ENCODE results near the gene EMILIN1.
A peak's percentile ranks its signal among the peaks of the same experiment; 100 is the strongest.

Gene EMILIN1

DNA sequence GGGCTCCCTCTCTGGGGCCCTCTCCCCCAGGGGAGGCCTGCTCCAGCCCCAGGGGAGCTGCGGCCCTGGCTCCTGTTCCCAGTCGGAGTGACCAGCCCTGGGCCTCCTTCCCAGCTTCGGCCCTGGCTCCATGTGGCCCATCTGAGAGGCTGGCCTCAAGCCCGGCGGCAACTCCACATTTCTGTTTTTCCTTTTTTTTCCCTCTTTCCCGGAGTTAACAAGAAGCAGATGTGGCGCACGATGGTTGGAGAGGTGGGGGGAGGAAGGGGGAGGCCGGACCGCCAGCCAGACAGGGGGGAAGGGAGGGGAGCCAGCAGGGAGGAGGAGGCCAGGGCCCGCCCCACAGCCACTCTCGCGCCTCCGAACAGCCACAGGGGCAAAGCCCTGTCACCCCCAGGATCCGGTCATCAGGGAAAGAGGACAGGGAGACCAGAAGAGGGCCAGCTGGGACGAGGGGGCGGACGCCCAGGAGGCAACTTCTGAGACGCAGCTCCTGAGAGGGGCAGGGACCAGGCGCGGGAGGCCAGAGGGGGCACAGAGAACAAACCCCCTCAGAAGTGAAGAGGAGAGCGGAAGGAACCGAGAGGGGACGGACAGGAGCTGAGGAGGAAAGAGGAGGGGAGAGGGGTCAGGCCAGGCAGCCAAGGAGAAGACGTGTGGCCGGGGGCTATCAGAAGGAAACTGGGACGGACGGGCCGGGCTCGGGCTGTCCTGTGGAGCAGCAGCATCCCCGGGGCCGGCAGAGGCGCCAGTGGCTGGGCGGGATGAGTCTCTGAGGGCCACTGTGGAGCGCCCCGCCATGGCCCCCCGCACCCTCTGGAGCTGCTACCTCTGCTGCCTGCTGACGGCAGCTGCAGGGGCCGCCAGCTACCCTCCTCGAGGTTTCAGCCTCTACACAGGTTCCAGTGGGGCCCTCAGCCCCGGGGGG, at the start of gene EMILIN1:
Gene EMILIN1, plus strand, starts transcription at position 349 of the 928 bp plus-strand sequence. Its CDS starts 451 bp downstream, at position 800.
- ATAC-seq = no peak
- Mint-ChIP-seq H3K9me3 (peaks cover 2% of the 10 kb centered on the region), H3K27me3 (no peaks in the 10 kb centered on the region), H3K4me3 (no peak within 1 kb of the TSS), H3K36me3 (no peaks in the 10 kb centered on the region), H3K27ac (peak within 1 kb of the TSS; percentile 5), H3K4me1 (peaks cover 58% of the 10 kb centered on the region)

DNA sequence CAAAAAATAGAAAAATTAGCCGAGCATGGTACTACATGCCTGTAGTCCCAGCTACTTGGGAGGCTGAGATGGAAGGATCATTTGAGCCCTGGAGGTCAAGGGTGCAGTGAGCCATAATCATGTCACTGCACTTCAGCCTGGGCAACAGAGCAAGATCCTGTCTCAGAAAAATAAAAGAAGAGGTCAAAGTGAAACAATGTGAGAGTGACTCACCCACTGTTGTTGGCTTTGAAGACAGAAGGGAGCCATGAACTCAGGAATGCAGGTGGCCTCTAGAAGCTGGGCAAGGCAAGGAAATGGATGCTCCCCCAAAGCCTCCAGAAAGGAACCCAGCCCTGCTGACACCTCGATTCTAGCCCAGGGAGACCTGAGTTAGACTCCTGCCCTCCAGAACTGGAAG, 49.4 kb upstream of the EMILIN1 start:
- Mint-ChIP-seq H3K4me3 (no peak overlapping the region), H3K9me3 (no peaks in the 10 kb centered on the region), H3K36me3 (peaks cover 34% of the 10 kb centered on the region), H3K27ac (no peak overlapping the region), H3K4me1 (peaks cover 19% of the 10 kb centered on the region), H3K27me3 (no peaks in the 10 kb centered on the region)
- ATAC-seq = no peak

DNA sequence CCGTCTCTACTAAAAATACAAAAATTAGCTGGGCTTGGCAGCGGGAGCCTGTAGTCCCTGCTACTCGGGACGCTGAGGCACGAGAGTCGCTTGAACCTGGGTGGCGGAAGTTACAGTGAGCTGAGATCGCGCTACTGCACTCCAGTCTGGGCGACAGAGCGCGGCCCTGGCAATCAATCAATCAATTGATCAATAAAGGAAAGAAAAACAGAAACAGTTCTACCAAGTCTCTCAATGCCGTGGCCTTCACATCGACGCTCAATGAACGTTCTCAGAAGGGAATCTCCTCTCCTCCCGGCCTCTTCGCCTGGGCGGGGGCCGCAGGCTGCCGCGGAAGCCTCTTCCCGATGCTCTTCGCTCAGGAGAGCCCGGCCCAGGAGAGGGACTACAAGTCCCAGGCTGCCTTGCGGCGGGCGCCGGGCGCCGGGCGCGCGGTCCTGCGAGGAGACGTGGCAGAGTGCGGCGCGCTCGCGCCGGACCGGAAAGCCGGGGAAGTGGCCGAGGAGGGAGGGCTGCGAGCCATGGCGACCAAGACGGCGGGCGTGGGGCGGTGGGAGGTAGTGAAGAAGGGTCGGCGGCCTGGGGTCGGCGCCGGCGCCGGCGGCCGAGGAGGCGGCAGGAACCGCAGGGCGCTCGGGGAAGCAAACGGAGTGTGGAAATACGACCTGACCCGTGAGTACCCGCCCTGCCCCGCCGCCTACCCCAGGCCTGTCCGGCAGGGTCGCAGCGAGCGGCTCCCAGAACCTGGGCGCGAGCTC, 45.7 kb upstream of the EMILIN1 start, which contains the start of gene TMEM214:
Gene TMEM214, plus strand, starts transcription at position 471 of the 758 bp plus-strand sequence. Its CDS starts 51 bp downstream, at position 522.
- Mint-ChIP-seq H3K27ac (peak within 1 kb of the TSS; percentile 93), H3K4me1 (peaks cover 37% of the 10 kb centered on the region), H3K4me3 (peak within 1 kb of the TSS; percentile 95), H3K9me3 (no peaks in the 10 kb centered on the region), H3K27me3 (no peaks in the 10 kb centered on the region), H3K36me3 (peaks cover 52% of the 10 kb centered on the region)
- peak; percentile 99 for ATAC-seq

DNA sequence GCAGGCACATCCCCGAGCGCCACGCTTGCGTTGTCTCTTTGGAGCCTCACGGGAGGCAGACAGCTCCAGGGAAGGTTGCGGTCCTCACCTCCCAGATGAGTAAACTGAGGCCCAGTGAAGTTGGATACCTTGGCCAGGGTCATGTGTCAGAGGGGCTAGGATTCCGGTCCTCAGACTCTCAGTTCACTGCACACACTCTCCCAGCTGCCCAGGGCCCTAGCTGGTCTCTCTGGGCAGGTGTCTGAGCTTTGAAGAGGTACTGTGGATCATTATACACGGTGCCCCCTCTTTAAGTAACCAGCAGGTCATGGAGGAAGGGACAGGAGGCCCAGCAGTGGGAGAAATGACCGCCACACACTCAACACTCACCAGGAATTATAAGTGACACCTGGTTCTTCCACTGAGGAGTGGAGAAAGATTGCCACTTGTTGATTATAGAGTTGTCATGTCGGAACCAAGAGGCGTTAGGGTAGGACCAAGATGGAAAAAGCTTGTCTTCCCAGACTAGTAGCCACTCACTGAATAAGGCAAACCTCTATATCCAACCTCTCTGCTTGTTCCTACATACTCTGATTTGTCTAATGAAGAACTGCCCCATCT, 45.1 kb upstream of the EMILIN1 start:
- peak overlapping the region; percentile 95 for H3K4me3 Mint-ChIP-seq
- peaks cover 37% of the 10 kb centered on the region for H3K4me1 Mint-ChIP-seq
- no peaks in the 10 kb centered on the region for H3K27me3 Mint-ChIP-seq
- H3K27ac Mint-ChIP-seq = peak overlapping the region; percentile 93
- ATAC-seq = no peak
- H3K36me3 Mint-ChIP-seq = peaks cover 52% of the 10 kb centered on the region
- H3K9me3 Mint-ChIP-seq = no peaks in the 10 kb centered on the region

DNA sequence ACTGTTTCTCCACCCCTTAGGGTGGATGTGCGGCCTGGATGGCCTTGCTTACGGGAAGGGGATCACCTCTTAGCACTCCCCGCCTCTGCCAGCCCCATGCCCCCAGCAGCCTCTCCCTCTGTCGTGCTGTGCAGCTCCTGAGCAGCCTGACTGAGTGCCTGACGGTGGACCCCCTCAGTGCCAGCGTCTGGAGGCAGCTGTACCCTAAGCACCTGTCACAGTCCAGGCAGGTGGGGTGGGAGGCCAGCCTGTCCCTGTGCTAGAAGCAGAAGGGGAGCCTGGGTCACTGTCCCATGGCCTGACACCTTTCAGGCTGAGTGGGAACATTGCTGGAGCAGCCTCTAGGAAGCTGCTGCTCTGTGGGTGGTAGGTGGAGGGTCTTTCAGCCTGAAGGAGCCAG, 40.4 kb upstream of the EMILIN1 start:
- Mint-ChIP-seq H3K4me1 (peaks cover 63% of the 10 kb centered on the region), H3K27ac (peak overlapping the region; percentile 37), H3K9me3 (no peaks in the 10 kb centered on the region), H3K36me3 (peaks cover 71% of the 10 kb centered on the region), H3K4me3 (no peak overlapping the region), H3K27me3 (no peaks in the 10 kb centered on the region)
- no peak for ATAC-seq

DNA sequence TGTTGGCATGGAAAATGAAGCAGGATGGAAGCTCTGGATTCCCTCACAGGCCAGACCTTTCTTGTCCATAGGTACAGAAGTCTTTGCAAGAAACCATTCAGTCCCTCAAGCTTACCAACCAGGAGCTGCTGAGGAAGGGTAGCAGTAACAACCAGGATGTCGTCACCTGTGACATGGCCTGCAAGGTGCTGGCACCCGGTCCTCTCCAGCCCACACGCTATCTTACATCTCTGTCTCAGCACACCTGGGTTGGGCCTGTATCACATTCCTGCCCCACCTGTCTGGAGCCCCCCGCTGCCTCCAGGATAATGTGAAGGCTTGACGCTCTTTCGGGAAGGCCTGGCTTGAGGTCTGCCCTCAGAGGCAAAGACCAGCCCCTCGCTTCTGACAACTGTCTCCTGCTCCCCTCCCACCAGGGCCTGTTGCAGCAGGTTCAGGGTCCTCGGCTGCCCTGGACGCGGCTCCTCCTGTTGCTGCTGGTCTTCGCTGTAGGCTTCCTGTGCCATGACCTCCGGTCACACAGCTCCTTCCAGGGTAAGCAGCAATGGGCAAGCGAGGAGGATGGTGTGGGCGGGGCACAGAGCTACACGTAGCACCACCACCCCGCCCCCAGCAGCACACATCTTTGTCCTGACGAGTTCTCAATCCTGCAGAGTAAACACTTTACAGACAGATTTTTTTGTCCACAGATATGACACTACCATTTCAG, 39.6 kb upstream of the EMILIN1 start:
- Mint-ChIP-seq H3K4me3 (no peak overlapping the region), H3K36me3 (peaks cover 71% of the 10 kb centered on the region), H3K27me3 (no peaks in the 10 kb centered on the region), H3K4me1 (peaks cover 56% of the 10 kb centered on the region), H3K9me3 (no peaks in the 10 kb centered on the region), H3K27ac (no peak overlapping the region)
- no peak for ATAC-seq

DNA sequence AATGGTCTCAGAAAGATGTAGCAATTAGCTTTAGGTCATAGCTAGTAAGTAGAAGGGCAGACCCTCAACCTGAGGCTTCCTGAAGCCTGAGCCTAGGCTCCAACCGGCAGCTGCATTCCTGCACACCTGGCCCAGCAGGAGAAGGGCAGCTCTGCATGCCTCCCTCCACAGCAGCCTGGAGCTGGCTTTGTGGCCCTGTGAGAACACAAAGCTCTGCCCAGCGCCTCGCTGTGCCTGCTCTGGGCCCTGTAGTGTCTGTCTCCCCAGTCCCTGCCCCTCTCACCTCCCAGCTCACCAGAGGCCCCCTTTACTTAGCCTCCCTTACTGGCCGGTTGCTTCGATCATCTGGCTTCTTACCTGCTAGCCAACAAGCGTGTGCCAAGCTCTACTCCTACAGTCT, 39.0 kb upstream of the EMILIN1 start:
- Mint-ChIP-seq H3K4me1 (peaks cover 49% of the 10 kb centered on the region), H3K36me3 (peaks cover 65% of the 10 kb centered on the region), H3K27me3 (no peaks in the 10 kb centered on the region), H3K4me3 (no peak overlapping the region), H3K27ac (peak overlapping the region; percentile 89), H3K9me3 (no peaks in the 10 kb centered on the region)
- ATAC-seq = no peak

DNA sequence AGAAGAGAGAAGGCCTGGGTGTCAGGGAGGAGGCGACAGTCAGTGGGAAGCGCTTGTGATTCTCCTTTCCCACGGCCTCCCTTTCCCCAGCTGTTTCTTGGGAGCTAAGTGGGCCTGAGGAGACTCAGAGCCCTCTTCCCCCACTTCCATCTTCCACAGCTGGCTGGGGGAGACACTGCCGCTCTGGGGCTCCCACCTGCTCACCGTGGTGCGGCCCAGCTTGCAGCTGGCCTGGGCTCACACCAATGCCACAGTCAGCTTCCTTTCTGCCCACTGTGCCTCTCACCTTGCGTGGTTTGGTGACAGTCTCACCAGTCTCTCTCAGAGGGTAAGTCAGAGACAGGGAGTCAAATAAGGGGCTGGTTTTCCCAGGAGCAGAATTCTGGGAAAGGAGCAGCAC, 38.5 kb upstream of the EMILIN1 start:
- Mint-ChIP-seq H3K9me3 (no peaks in the 10 kb centered on the region), H3K4me3 (no peak overlapping the region), H3K27ac (peak overlapping the region; percentile 89), H3K27me3 (no peaks in the 10 kb centered on the region), H3K36me3 (peaks cover 63% of the 10 kb centered on the region), H3K4me1 (peaks cover 45% of the 10 kb centered on the region)
- no peak for ATAC-seq

DNA sequence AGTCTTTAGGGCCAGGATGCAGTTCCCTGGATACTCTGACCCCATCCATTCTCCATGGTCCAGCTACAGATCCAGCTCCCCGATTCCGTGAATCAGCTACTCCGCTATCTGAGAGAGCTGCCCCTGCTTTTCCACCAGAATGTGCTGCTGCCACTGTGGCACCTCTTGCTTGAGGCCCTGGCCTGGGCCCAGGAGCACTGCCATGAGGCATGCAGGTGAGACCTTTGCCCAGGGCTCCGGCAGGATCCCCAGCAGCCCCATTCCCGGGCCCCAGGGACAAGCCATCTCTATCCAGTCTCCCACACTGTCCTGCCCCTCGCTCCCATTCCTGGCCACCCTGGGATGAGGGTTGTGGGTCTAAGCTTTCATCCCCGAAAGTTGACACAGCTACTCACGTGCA, 38.1 kb upstream of the EMILIN1 start:
- H3K36me3 Mint-ChIP-seq = peaks cover 59% of the 10 kb centered on the region
- no peak overlapping the region for H3K4me3 Mint-ChIP-seq
- no peak for ATAC-seq
- no peaks in the 10 kb centered on the region for H3K27me3 Mint-ChIP-seq
- H3K4me1 Mint-ChIP-seq = peaks cover 41% of the 10 kb centered on the region
- H3K9me3 Mint-ChIP-seq = no peaks in the 10 kb centered on the region
- peak overlapping the region; percentile 89 for H3K27ac Mint-ChIP-seq

DNA sequence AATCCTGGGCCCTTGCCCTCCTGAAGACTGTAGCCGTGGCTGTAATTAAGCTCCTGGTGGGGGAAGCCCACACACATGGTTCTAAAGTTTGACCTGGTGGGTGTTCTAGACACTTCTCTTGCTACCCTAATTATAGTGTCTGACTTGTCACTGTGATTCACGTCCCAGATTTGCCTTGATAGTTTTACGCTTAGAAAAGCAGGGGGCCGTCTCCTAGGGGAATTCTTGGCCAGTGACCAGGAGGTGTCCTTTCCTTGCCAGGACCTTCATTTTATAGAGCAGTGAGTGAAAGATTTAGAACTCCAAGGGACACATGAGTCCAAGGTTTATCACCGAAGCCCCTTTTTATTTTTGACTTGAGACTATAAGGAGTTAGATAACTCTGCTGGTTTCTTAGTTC, 36.7 kb upstream of the EMILIN1 start:
- ATAC-seq = peak; percentile 72
- H3K4me3 Mint-ChIP-seq = peak overlapping the region; percentile 42
- peaks cover 35% of the 10 kb centered on the region for H3K4me1 Mint-ChIP-seq
- peak overlapping the region; percentile 89 for H3K27ac Mint-ChIP-seq
- peaks cover 46% of the 10 kb centered on the region for H3K36me3 Mint-ChIP-seq
- no peaks in the 10 kb centered on the region for H3K9me3 Mint-ChIP-seq
- H3K27me3 Mint-ChIP-seq = no peaks in the 10 kb centered on the region

DNA sequence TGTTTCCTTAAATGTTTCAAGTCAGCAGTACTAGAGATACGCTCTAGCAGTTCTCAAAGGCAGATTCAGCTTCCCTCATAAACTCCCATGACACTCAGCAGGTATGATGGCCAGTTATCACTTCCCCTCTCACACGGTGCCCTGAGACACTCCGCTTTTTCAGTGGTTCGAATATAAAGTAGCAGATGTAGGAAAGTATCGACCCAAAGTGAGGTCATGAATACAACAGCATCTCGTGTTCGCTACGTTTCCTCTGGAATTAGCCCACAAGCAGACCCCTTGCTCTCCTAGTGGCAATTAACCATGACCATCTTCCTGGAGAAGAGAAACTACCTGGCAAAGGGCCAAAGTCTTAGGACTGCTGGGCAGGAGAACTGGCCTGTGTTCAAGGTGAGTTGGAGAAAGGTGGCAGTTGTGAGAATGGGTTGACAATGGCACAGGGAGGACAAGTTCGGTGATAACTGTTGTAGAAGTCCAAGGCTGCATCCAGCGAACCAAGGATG, 36.2 kb upstream of the EMILIN1 start:
- peak overlapping the region; percentile 89 for H3K27ac Mint-ChIP-seq
- peak overlapping the region; percentile 53 for H3K4me3 Mint-ChIP-seq
- peaks cover 41% of the 10 kb centered on the region for H3K36me3 Mint-ChIP-seq
- H3K9me3 Mint-ChIP-seq = no peaks in the 10 kb centered on the region
- H3K4me1 Mint-ChIP-seq = peaks cover 35% of the 10 kb centered on the region
- no peaks in the 10 kb centered on the region for H3K27me3 Mint-ChIP-seq
- peak; percentile 100 for ATAC-seq

DNA sequence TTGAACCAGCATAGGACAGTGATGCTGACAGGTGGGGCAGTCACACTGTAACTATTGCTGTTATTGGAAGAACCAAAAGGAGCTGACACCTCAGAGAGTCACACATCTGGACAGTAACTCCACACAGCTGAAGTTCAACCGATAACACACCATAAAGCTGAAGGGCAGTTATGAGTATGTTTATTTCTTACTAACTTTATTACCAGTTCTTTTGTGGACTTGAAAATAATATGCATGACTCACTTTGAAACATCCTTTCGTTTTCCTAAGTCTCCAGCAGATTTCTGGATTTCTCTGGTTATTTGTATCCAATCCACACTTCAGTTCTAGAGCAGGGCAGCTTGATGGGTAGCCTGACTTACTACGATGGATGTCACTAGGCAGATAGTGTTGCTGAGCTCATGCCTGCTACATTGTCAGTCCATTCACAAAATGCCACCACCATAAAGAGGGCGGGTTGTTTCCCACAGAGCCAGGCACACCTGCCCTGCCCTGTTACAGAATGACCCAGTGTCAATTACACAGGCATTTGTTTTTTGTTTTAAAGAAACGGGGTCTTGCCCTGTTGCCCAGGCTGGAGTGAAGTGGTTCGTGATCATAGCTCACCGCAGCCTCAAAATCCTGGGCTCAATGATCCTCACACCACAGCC, 35.3 kb upstream of the EMILIN1 start:
- no peak overlapping the region for H3K4me3 Mint-ChIP-seq

DNA sequence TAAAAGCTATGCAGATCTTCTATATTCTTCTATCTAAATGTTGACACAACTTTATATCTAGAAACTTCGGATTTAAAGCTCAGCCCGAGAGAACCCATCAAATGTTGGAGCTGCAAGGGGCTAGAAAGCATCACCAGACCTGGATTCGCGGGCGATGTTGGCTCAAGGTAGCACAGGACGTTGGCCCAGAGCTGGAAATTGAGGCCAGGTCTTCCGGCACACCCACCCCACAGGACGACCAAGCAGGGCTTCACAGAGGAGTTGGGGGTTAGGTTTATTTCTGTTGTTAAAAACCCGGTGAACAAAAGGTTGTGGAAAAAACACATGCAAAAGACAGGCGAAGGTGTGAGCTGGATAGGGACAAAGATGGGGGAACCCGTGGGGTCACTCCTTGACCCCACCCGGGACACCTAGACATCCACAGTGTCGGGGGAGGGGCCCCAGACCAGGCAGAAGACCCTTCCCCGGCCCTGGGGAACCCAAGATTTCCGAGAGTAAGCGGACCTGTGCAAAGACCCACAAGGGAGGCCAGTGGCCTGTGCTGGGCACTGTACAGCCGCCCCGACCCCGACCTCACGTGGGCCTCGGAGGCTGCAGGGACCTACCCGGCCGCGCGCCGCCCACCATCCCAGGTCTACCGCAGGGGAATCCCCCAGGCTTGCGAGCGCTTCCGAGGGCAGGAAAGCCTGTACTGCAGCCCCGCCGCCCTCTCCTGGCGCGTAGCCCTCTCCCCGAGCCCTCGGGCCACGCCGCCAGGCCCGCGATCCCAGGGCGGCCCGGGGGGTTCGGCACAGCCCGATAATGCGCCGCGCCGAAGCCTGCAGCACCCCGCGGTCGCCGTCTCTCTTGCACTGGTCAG, 28.8 kb upstream of the EMILIN1 start:
- Mint-ChIP-seq H3K27ac (peak overlapping the region; percentile 91), H3K4me1 (peaks cover 35% of the 10 kb centered on the region), H3K27me3 (peaks cover 9% of the 10 kb centered on the region), H3K4me3 (peak overlapping the region; percentile 87), H3K9me3 (no peaks in the 10 kb centered on the region), H3K36me3 (peaks cover 8% of the 10 kb centered on the region)
- peak; percentile 32 for ATAC-seq

More for the DNA sequence above, 35.3 kb upstream of the EMILIN1 start:
- peaks cover 32% of the 10 kb centered on the region for H3K36me3 Mint-ChIP-seq
- peaks cover 41% of the 10 kb centered on the region for H3K4me1 Mint-ChIP-seq
- H3K9me3 Mint-ChIP-seq = no peaks in the 10 kb centered on the region
- H3K27ac Mint-ChIP-seq = peak overlapping the region; percentile 89
- no peak for ATAC-seq
- H3K27me3 Mint-ChIP-seq = no peaks in the 10 kb centered on the region

Data from stimulated activated memory B cell treated with anti-CD40 and anti-IgM and Interleukin-4, amounts not matched to agents 10 μg/mL and 1 μg/mL and 100 μg/mL, for 72 hours (primary cell).